GM18517 (cell line): ENCODE data around the gene CCDC78.

Experiments
- ATAC-seq: cut with Tn5 transposase; IDR thresholded peaks from one replicate; pipeline ENCODE4 v1.9.1; 2021; ENCODE audit warnings: mild to moderate bottlenecking, moderate library complexity; ENCODE audit not compliant: unreplicated experiment

CCDC78 gene

DNA sequence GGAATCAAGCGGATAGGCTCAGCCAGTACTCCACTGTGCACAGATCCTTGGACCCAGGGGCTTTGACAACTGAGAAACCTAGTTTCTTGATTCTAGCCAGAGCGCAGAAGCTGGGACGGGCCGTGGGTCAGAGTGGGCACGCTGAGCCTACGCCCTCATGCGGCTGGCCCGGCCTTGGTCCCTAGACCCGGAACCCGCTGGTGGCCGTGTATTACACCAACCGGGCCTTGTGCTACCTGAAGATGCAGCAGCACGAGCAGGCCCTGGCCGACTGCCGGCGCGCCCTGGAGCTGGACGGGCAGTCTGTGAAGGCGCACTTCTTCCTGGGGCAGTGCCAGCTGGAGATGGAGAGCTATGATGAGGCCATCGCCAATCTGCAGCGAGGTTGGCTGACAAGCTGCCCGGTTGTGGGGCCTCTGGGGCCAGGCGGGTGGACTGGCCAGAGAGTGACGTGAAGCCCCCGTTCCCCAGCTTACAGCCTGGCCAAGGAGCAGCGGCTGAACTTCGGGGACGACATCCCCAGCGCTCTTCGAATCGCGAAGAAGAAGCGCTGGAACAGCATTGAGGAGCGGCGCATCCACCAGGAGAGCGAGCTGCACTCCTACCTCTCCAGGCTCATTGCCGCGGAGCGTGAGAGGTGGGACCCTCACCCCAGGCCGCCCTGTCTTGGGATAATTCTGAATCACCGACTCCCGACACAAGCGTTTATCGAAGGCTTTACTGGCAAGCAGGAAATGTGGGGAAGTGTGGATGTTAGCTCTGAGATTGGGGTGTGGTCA is 45.1 kb downstream of the CCDC78 start:
- no peak for ATAC-seq

DNA sequence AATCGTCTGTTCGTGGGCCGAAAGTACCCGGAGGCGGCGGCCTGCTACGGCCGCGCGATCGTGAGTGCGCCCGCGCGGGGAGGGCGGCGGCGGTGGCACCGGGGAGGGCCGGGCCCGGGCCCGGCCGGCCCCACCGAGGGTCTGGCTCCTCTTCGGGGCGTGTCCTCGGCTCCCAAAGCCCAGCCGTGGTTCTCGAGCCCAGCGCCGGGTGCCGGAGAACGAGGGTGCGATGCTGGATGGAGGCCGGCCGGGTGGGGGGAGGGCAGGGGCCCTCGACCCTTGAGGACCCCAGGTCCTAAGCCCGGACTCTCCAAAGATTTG is 45.7 kb downstream of the CCDC78 start:
- no peak for ATAC-seq

DNA sequence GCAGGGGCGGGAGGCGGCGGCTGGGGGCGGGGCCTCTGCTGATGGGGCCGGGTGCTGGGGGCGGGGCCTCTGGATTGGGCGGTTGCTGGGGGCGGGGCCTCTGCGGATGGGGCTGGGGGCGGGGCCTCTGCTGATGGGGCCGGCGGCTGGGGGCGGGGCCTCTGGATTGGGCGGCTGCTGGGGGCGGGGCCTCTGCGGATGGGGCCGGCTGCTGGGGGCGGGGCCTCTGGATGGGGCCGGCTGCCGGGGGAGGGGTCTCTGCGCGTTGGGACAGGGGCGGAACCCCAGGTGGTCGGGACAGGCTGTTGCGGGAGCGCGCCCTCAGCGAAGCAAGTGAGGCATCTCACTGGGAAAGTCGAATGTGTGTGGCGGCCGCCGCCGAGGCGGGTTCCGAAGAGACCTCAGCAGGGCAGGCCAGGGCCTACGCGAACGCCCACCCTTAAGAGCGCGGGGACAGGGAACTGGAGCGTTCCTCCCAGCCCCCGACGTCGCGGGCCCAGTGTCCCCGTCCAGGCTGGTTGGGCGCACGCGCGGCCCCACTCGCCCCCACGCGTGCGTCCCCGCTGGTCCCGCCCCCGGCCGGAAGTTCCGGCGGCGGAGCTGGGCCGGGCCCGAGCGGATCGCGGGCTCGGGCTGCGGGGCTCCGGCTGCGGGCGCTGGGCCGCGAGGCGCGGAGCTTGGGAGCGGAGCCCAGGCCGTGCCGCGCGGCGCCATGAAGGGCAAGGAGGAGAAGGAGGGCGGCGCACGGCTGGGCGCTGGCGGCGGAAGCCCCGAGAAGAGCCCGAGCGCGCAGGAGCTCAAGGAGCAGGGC is 46.2 kb downstream of the CCDC78 start, which contains the start of gene STUB1:
Gene STUB1 (plus strand): TSS at position 597 of the 811 bp plus-strand sequence. CDS start 116 bp downstream, at position 713.
- ATAC-seq = peak; percentile 39

DNA sequence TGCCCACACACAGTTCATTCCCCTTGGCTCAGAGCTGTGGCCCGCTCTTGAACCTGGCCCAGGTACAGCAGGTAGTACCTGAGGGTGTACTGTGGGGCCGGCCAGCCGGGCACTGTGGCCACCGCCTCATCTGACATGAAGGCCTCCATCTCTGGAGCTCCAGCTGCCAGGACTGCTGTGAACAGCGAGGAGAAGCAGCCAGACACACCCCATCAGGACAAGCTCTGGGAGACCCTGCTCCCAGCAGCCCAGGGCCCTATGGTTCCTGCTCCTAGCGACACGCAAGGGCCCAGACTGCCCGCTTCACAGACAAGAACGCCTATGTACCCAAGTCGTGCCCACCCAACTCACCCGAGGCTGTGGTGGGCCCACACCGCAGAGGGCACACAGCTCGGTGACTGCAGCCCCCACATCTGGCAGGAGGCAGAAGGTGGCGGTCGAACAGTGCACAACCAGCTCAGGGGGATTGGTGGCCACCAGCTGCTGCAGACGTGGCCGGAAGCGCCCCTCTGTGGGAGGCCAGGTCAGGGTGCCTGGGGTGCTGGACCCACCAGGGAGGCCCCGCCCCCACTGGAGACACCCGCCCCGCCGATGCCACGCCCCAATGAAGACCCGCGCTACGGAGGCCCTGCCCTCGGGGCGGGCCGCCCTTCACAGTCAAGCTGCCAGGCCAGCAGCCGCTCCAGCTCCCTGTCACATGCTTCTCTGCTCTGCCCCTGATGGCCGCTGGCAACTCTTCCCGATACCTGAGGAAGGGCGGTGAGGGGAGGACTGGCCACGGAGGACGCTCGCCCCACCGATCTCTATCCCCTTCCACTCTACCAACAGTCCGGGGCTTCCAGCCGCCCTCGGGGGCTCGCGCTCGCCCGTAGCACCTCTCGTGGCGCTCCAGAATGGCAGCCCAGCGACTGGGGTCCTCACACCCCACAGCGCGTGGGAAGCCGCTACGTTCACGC is 47.1 kb downstream of the CCDC78 start:
- ATAC-seq = no peak

DNA sequence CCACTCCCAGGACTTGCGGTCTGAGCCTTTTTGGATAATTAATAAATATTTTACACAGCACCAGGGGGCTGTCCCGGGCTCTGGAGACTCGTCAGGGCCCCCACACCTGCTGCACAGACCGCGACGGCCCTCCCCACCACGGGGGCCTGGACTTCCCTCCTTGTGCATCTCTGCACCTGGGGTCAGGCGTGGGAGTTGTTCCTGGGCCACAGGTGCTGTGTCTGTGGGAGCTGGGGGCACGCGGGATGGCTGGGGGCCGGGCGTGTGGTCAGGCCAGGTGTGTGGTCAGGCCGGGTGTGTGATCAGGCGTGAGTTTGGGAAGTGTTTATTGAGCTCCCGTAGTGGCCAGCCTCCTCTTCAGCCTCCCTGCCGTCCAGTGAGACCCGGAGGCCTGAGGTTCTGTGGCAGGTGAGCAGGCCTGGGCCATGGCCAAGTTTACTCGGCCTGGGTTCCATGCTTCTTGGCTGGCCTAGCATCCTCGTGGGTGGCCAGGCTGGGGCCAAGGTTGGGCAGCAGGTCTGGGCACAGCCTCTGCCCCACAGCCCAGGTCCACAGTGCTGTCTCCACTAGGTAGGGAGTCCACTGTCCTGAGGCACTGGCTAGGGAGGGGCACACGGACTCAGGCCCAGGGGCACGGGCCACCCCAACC is 47.9 kb downstream of the CCDC78 start:
- no peak for ATAC-seq

DNA sequence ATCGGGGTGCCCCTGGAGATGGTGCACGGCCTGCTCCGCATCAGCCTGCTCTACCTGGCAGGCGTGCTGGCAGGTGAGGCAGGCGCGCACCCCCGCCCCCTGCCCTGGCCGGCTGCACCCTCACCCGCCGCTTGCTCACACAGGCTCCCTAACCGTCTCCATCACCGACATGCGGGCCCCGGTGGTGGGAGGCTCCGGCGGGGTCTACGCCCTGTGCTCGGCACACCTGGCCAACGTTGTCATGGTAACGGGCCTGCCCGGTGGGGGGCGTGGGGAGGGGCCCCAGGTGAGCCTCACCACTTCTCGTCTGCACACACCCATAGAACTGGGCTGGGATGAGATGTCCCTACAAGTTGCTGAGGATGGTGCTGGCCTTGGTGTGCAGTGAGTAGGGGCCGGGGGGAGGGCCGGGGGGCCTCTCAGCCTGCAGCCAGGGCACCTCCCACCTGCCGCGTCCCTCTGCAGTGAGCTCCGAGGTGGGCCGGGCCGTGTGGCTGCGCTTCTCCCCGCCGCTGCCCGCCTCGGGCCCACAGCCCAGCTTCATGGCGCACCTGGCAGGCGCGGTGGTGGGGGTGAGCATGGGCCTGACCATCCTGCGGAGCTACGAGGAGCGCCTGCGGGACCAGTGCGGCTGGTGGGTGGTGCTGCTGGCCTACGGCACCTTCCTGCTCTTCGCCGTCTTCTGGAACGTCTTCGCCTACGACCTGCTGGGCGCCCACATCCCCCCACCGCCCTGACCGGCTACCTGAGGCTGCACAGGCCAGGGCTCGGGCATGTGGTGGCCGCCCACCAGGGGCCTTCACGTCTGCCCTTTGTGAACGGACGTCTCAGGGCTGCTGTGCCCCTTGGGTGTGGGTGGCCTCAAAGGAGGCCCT is 48.7 kb downstream of the CCDC78 start:
- ATAC-seq = no peak

DNA sequence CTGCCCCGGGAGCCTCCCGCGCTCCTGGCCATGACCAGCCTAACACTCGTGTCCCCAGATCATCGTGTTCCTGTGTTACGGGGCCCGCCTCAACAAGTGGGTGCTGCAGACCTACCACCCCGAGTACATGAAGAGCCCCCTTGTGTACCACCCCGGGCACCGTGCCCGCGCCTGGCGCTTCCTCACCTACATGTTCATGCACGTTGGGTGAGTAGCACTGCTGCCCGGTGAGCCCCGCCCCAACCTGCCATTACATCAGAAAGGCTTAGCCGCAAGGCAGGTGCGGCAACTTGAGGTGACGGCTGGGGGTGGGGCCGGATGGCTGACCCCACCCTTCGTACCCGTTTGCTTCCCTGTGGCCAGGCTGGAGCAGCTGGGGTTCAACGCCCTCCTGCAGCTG is 49.3 kb downstream of the CCDC78 start:
- ATAC-seq = no peak

DNA sequence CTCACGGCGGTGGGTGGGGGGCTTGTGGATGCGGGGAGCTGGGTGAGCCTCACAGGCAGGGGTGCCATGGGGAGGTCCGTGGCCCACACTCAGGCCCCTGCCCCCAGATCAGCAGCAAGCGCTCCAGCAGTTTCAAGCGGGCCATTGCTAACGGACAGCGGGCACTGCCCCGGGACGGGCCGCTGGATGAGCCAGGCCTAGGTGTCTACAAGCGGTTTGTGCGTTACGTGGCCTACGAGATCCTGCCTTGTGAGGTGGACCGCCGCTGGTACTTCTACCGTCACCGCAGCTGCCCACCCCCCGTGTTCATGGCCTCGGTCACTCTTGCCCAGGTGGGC is 49.7 kb downstream of the CCDC78 start:
- ATAC-seq = no peak

DNA sequence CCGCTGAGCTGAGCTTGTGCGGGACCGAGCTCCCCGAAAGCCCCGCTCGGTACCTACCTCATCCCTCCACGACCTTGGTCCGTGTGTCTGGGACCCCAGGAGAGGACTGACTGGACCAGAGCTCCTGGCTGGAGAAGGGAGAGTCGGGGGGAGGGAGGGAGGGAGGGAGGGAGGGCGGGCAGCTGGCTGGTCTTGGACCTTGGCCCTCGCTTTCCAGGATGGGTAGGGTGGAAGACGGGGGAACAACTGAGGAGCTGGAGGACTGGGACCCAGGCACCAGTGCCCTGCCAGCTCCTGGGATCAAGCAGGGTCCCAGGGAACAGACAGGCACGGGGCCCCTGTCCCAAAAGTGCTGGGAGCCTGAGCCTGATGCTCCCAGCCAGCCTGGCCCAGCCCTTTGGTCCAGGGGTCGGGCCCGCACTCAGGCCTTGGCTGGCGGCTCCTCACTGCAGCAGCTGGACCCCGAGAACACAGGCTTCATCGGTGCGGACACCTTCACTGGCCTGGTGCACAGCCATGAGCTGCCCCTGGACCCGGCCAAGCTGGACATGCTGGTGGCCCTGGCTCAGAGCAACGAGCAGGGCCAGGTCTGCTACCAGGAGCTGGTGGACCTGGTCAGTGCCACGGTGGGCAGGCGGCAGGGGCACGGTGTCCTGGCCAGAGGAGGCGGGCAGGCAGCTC is 50.2 kb downstream of the CCDC78 start:
- ATAC-seq = no peak

DNA sequence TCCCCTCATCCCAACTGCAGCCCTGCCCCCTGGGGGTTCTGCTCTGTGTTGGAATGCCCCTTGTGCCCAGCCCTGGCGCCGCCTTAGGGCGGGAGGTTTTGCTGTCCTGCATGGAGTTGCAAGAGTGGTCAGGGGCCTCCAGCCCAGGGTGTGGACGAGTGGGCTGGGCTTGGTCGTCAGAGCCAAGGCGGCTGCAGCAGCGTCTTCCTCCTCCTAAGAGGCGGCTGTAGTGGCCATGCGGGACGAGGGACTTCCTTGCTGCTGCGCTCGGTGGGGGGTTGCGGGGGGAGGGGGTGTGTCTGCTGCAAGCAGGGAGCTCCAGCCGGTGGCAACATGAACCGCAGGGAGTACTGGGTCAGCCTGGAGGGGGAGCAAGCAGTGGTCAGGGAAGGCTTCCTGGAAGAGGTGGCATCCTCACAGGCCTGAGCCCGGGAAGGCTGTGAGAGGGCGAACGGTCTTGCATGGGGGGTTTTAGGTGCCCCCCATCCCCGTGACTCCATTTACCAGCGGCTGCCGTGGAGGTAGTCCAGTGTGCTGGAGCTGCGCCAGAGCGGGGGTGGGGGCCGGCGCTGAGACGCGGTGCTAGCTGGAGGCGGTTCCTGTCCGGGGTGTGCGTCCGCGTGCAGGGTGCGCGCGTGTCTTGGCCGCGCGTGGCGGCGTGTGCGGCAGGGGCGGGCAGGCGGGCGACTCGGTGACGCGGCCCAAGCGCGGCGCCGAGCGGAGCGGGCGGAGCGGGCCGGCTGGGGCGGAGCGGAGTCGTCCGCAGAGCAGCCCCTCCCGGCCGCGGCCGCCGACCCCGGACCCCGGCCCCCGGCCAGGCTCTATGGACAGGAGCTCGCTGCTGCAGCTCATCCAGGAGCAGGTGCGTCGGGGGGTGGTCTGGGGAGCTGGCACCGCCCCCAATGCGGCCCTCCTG is 51.0 kb downstream of the CCDC78 start, which contains the start of gene RHBDL1:
Gene RHBDL1 (plus strand): TSS at position 704 of the 916 bp plus-strand sequence. CDS start 120 bp downstream, at position 824.
- ATAC-seq = no peak

DNA sequence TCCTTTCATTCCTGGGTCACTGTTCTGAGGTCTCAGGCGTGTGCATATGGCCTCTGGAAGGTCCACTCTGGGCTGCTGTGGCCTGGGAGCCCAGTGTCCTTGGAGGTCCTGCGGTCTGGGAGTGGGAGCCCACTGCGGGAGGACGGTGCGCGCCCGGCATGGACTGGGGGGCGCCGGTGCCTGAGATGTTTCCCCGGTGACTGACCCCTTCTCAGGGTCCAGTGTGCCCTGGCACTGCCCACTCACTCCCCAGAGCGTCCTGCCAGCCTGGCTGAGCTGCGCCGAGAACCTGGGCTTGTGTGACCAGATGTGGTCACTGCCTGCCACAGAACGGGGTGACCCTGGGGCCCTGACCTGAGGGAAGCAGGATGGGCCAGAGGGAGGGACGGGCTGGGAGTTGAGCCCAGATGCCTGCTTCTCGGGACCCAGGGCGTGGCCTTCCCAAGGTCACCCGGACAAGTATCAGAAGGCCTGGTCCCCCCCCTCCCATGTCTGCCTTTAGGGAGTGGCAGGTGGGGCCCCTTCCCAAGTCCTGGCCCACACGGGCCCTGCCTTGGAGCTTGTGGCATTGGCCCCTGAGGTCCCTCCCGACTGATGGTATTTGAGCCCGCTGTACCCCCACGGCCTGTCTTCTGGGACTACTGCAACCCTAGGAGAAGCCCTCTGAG is 51.9 kb downstream of the CCDC78 start:
- ATAC-seq = no peak

DNA sequence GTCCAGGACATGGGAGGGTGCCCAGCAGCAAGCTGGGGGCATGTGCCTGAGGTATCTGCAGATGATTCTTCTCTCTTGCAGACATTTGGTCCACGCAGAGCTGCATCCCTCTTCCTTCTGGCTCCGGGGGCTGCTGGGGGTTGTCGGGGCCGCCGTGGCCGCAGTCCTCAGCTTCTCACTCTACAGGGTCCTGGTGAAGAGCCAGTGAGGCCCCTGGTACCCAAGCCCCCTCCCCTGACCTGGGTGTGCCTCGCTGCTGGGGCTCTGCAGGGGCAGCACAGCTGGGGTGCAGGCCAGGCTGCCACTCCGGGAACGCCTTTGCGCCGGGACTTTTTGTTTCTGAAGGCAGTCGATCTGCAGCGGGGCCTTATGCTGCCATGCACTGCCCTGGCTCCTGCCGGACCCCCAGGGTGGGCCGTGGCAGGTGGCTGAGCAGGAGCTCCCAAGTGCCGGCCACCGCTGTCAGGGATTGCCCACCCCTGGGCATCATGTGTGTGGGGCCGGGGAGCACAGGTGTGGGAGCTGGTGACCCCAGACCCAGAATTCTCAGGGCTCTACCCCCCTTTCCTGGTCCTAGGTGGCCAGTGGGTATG is 52.7 kb downstream of the CCDC78 start:
- ATAC-seq = no peak

DNA sequence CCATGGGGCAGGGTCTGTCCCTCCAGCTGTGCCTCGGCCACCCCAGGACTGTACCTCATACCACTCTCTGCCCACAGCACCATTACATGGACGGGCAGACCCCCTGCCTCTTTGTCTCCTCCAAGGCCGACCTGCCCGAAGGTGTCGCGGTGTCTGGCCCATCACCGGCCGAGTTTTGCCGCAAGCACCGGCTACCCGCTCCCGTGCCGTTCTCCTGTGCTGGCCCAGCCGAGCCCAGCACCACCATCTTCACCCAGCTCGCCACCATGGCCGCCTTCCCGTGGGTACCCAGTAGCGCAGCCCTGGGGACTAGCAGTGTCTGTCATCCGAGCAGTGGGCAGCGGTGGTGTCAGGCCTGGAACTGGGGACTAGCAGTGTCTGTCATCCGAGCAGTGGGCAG is 53.4 kb downstream of the CCDC78 start:
- no peak for ATAC-seq
